Hepatocyte (in vitro differentiated cells): ENCODE measurements around the gene NTS.

ENCODE experiments used
- EZH2 ChIP-seq: fragments of 200-600 bp; sonication (generic); IDR thresholded peaks from 2 replicates; pipeline ENCODE4 v1.6.1; 2016; ENCODE audit warnings: antibody characterized with exemption, mild to moderate bottlenecking, borderline replicate concordance
- TF ChIP-seq, protein P1 (sequence below): fragments of 200-600 bp; sonication (generic); IDR thresholded peaks from 2 replicates; pipeline ENCODE4 v1.5.1; 2016; ENCODE audit warnings: antibody characterized with exemption, mild to moderate bottlenecking; ENCODE audit not compliant: poor library complexity

DNA sequence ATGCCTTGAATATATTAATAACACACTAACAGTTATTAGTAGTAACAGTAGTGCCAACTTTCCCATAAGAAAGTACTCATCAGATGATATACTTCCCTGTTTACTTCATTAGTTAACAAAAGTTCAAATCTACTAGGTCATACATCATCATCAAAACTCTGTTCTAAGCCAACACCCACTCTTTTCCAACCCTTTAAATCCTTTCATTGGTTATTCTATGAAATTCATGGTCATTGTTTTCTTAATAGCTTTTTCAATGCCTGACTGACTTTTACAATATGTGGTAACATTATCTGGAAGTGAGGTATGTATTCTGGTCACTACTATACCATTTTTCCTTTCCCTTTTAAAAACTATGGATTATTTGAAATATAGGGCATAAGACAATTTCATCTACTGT lies 9.7 kb downstream of the NTS start:
- TF ChIP-seq, protein P1, sequence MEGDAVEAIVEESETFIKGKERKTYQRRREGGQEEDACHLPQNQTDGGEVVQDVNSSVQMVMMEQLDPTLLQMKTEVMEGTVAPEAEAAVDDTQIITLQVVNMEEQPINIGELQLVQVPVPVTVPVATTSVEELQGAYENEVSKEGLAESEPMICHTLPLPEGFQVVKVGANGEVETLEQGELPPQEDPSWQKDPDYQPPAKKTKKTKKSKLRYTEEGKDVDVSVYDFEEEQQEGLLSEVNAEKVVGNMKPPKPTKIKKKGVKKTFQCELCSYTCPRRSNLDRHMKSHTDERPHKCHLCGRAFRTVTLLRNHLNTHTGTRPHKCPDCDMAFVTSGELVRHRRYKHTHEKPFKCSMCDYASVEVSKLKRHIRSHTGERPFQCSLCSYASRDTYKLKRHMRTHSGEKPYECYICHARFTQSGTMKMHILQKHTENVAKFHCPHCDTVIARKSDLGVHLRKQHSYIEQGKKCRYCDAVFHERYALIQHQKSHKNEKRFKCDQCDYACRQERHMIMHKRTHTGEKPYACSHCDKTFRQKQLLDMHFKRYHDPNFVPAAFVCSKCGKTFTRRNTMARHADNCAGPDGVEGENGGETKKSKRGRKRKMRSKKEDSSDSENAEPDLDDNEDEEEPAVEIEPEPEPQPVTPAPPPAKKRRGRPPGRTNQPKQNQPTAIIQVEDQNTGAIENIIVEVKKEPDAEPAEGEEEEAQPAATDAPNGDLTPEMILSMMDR: no peak
- TF ChIP-seq EZH2: no peak
